ENCODE results near the gene FOXP1.

FOXP1 gene

DNA sequence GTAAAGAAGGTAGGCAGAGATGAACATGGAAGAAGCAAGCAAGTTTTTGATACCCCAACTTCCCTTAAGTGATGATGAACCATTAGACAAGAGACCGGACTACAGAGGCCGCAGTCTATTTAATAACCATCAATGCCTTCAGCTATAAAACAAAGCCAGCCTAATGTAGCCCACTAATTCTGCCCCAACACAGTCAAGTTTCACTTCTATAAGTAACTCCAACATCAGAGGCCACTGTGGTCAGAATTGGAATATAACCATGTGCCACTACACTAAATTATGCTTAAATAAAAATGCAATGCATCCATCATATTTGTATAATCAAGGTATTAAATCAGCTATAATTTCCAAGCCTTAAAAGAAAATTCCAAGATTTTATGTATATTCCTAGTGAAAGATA, 234.7 kb downstream of the FOXP1 start:
- Histone ChIP-seq H3K27me3 (ENCODE audit: control insufficient read depth, insufficient read depth, low read length) (no peaks in the 10 kb centered on the region), H3K4me1 (ENCODE audit: control insufficient read depth, insufficient read depth, low read length) (no peaks in the 10 kb centered on the region), H3K9ac (ENCODE audit: low read length) (no peak overlapping the region), H3K9me3 (ENCODE audit: control insufficient read depth, low read length) (no peaks in the 10 kb centered on the region), H3K4me3 (ENCODE audit: low read length) (no peak overlapping the region), H3K36me3 (ENCODE audit: control insufficient read depth, insufficient read depth, low read length) (no peaks in the 10 kb centered on the region)

DNA sequence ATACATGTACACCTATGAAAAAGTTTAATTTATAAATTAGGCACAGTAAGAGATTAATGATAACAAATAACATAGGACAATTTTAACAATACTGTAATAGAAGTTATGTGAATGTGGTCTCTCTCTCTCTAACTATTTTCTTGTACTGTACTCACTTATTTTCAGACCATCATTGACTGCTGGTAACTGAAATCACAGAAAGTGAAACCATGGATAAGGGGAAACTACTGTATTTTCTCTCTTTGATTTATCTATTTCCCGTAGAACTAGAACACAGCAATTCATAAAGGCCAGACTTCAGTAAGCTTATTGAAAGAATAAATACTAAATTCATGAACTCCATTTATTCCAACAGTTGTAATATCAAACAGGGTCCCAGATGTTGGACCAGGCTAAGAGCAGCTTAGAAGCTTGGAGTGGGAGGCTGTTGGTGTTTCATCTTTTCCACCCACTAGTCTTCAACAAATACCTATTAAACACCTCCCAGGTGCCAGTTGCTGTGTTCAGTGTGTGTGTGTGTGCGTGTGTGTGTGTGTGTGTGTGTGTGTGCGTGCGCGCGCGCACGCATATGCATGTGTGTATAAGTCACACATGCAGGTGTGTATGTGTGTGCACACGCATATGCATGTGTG, 235.4 kb downstream of the FOXP1 start:
- no peaks in the 10 kb centered on the region for H3K27me3 ChIP-seq (ENCODE audit: control insufficient read depth, insufficient read depth, low read length)
- no peak overlapping the region for H3K9ac ChIP-seq (ENCODE audit: low read length)
- no peaks in the 10 kb centered on the region for H3K36me3 ChIP-seq (ENCODE audit: control insufficient read depth, insufficient read depth, low read length)
- H3K4me1 ChIP-seq (ENCODE audit: control insufficient read depth, insufficient read depth, low read length): no peaks in the 10 kb centered on the region
- no peaks in the 10 kb centered on the region for H3K9me3 ChIP-seq (ENCODE audit: control insufficient read depth, low read length)
- H3K4me3 ChIP-seq (ENCODE audit: low read length): no peak overlapping the region

DNA sequence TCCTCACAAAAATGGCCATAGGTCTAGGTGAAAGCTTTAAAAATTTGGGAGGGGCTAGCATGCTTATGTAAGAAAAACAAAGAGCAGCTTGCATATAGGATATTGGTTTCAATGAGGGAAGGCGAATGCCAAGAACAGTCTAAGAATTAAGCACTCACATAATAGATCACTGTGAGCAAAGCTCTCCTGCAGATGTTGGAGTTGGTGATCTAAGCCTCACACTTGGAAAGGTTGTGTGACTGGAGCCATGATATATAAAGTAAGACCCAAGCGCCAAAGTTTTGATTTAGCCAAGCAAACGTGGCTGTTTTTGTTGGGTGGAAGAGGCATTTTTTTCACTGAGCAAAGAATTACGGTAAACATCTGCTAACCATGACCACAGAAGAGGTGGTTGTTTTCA, 237.5 kb downstream of the FOXP1 start:
- H3K9ac ChIP-seq (ENCODE audit: low read length): no peak overlapping the region
- H3K4me3 ChIP-seq (ENCODE audit: low read length): no peak overlapping the region
- H3K9me3 ChIP-seq (ENCODE audit: control insufficient read depth, low read length): no peaks in the 10 kb centered on the region
- no peaks in the 10 kb centered on the region for H3K4me1 ChIP-seq (ENCODE audit: control insufficient read depth, insufficient read depth, low read length)
- H3K36me3 ChIP-seq (ENCODE audit: control insufficient read depth, insufficient read depth, low read length): peaks cover under 1% of the 10 kb centered on the region
- no peaks in the 10 kb centered on the region for H3K27me3 ChIP-seq (ENCODE audit: control insufficient read depth, insufficient read depth, low read length)

DNA sequence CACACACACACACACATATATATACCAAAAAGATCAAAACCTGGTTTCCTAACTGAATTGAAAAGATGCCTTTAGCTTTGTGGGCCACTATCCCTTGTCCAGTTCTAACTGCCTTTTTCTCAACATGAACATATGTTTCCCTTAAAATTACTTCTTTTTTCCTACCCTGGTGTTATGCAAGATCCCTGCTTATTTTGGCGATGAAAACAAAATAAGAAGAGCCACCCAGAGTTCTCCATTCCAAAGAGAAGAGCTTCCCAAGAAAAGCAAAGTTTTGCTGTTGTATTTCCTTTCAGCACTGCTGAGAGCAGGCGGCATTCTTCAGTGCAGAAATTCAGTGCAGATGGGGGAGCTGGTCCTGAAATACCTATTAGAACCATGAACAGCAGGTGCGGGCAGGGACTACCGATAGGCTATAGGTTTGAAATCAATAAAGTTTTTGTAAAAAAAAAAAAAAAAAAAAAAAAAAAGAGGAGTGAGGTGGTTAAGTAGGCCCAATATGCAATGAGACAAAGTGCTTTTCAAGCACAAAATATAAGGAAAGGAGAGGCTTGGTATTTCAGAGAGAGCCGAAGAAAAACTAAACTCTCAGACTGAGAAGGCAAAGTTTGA, 238.0 kb downstream of the FOXP1 start:
- Histone ChIP-seq H3K9ac (ENCODE audit: low read length) (no peak overlapping the region), H3K36me3 (ENCODE audit: control insufficient read depth, insufficient read depth, low read length) (peaks cover 3% of the 10 kb centered on the region), H3K9me3 (ENCODE audit: control insufficient read depth, low read length) (no peaks in the 10 kb centered on the region), H3K4me3 (ENCODE audit: low read length) (no peak overlapping the region), H3K27me3 (ENCODE audit: control insufficient read depth, insufficient read depth, low read length) (no peaks in the 10 kb centered on the region), H3K4me1 (ENCODE audit: control insufficient read depth, insufficient read depth, low read length) (no peaks in the 10 kb centered on the region)

DNA sequence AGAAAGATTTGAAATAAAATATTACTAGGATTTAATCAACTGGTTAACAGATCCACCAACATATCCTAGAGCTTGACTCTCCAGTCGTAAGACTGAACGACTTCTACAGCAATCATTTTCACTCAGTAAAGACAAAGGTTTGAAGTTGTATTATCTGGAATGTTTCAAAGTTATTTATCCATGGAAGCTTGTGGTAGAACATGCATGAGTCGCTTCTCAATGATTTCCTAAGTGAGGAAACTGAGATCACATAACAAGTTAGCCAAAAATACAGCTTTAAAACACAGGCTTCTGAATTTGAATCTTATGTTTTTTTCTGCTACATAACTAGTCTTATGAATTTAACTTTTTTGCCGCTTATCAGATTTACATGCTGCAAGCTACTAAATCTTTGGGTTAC, 241.8 kb downstream of the FOXP1 start:
- H3K9me3 ChIP-seq (ENCODE audit: control insufficient read depth, low read length): no peaks in the 10 kb centered on the region

DNA sequence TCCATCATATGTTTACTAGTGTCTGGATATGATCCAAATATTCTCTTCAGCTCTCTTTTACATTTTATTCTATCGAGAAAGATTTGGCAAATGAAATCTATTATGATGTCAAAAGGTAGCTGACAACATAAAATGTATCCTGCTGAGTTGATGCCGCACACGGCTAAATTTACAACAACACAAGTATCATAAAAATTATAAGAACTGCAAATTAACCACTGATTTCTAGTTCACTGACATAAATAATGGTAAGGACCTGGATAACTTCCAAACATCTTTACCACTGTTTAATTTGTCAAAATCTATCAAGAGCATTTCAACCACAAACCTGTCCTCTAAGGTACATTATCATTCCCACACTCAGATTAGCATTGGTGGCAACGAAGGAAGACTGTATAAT, 244.5 kb downstream of the FOXP1 start:
- H3K36me3 ChIP-seq (ENCODE audit: control insufficient read depth, insufficient read depth, low read length): peaks cover 3% of the 10 kb centered on the region
- no peaks in the 10 kb centered on the region for H3K9me3 ChIP-seq (ENCODE audit: control insufficient read depth, low read length)
- H3K9ac ChIP-seq (ENCODE audit: low read length): no peak overlapping the region
- no peaks in the 10 kb centered on the region for H3K4me1 ChIP-seq (ENCODE audit: control insufficient read depth, insufficient read depth, low read length)
- no peaks in the 10 kb centered on the region for H3K27me3 ChIP-seq (ENCODE audit: control insufficient read depth, insufficient read depth, low read length)
- no peak overlapping the region for H3K4me3 ChIP-seq (ENCODE audit: low read length)

More for the DNA sequence above, 241.8 kb downstream of the FOXP1 start:
- Histone ChIP-seq H3K27me3 (ENCODE audit: control insufficient read depth, insufficient read depth, low read length) (no peaks in the 10 kb centered on the region), H3K9ac (ENCODE audit: low read length) (no peak overlapping the region), H3K4me3 (ENCODE audit: low read length) (no peak overlapping the region), H3K36me3 (ENCODE audit: control insufficient read depth, insufficient read depth, low read length) (peaks cover 3% of the 10 kb centered on the region), H3K4me1 (ENCODE audit: control insufficient read depth, insufficient read depth, low read length) (no peaks in the 10 kb centered on the region)

DNA sequence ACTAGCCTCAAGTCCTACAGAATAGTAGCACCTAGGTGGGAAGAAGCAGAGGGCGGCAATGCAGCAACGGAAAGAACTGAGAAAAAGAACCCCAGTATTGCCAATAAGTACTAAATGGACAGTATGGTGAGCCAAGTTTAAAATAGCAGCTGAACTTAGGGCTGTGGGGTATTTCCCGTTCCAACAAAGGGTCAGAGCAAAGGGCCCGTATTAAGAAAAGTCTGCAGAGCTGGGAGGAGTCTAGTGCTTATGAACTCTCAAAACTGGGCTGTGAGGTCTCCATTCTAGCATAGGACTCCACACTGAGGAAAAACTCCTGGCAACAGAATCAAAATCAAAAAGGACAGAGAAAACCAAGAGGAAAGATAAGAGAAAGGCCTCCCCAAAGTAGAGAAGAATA, 250.7 kb downstream of the FOXP1 start:
- Histone ChIP-seq H3K9me3 (ENCODE audit: control insufficient read depth, low read length) (no peaks in the 10 kb centered on the region), H3K9ac (ENCODE audit: low read length) (no peak overlapping the region), H3K4me1 (ENCODE audit: control insufficient read depth, insufficient read depth, low read length) (no peaks in the 10 kb centered on the region), H3K4me3 (ENCODE audit: low read length) (no peak overlapping the region), H3K36me3 (ENCODE audit: control insufficient read depth, insufficient read depth, low read length) (no peaks in the 10 kb centered on the region), H3K27me3 (ENCODE audit: control insufficient read depth, insufficient read depth, low read length) (no peaks in the 10 kb centered on the region)

DNA sequence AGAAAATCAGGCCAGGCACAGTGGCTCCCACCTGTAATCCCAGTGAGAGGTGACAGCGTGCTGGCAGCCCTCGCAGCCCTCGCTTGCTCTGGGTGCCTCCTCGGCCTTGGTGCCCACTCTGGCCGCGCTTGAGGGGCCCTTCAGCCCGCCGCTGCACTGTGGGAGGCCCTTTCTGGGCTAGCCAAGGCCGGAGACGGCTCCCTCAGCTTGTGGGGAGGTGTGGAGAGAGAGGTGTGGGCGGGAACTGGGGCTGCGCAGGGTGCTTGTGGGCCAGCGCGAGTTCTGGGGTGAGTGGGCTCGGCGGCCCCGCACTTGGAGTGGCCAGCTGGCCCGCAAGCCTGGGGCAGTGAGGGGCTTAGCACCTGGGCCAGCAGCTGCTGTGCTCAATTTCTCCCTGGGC, 252.6 kb downstream of the FOXP1 start:
- Histone ChIP-seq H3K4me1 (ENCODE audit: control insufficient read depth, insufficient read depth, low read length) (no peaks in the 10 kb centered on the region), H3K36me3 (ENCODE audit: control insufficient read depth, insufficient read depth, low read length) (no peaks in the 10 kb centered on the region), H3K9ac (ENCODE audit: low read length) (no peak overlapping the region), H3K4me3 (ENCODE audit: low read length) (no peak overlapping the region), H3K9me3 (ENCODE audit: control insufficient read depth, low read length) (no peaks in the 10 kb centered on the region), H3K27me3 (ENCODE audit: control insufficient read depth, insufficient read depth, low read length) (no peaks in the 10 kb centered on the region)

DNA sequence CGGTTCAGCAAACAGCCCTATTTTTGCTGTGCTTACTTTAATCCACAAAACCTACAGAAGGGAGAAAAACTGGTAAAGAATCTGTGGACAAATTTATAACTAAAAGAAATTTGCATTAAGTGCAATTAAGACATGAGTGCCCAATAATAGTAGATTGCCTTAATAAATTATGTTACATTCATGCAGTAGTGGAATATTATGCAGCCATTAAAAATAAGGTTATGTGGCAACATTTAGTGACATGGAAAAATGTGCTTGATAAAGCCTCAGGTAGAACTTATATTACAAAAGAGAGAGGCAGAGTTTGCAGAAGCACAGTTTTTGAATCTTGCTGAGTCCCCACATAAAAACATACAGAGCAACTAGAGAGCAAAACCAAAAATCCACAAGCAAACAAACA, 253.0 kb downstream of the FOXP1 start:
- H3K9me3 ChIP-seq (ENCODE audit: control insufficient read depth, low read length): no peaks in the 10 kb centered on the region
- no peaks in the 10 kb centered on the region for H3K27me3 ChIP-seq (ENCODE audit: control insufficient read depth, insufficient read depth, low read length)
- no peaks in the 10 kb centered on the region for H3K36me3 ChIP-seq (ENCODE audit: control insufficient read depth, insufficient read depth, low read length)
- no peak overlapping the region for H3K9ac ChIP-seq (ENCODE audit: low read length)
- no peaks in the 10 kb centered on the region for H3K4me1 ChIP-seq (ENCODE audit: control insufficient read depth, insufficient read depth, low read length)
- no peak overlapping the region for H3K4me3 ChIP-seq (ENCODE audit: low read length)

DNA sequence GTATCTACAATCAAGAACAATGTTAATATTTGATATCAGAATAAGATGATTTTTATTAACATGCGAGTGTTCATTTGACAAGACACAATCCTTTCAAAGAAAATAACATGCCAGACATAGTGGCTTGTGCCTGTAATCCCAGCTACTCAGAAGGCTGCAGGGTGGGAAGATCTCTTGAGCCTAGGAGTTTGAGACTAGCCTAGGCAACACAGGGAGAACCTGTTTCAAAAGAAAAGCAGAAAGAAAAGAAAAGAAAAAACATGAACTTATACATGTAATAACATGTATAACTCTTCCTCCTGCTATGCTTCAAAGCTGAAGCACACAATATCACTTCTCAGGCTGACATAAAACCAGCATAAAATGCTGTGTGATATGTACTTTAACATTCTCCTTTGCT, 253.7 kb downstream of the FOXP1 start:
- no peaks in the 10 kb centered on the region for H3K4me1 ChIP-seq (ENCODE audit: control insufficient read depth, insufficient read depth, low read length)
- no peak overlapping the region for H3K4me3 ChIP-seq (ENCODE audit: low read length)
- no peak overlapping the region for H3K9ac ChIP-seq (ENCODE audit: low read length)
- H3K9me3 ChIP-seq (ENCODE audit: control insufficient read depth, low read length): no peaks in the 10 kb centered on the region
- no peaks in the 10 kb centered on the region for H3K27me3 ChIP-seq (ENCODE audit: control insufficient read depth, insufficient read depth, low read length)
- H3K36me3 ChIP-seq (ENCODE audit: control insufficient read depth, insufficient read depth, low read length): no peaks in the 10 kb centered on the region

DNA sequence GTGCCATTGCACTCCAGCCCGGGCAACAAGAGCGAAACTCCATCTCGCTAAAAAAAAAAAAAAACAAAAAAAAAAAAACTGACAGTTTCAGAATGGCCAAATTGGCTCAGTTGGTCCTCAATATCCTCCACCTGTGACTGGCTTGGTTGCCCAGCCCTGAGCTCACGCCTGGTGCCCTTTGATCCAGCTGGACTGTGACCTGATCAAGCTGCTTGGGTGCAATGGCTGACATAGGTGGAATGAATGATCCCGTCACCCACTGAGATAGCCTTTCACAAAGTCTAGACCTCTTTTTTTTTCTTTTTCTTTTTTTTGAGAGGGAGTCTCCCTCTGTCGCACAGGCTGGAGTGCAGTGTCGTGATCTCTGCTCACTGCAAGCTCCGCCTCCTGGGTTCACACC, 254.6 kb downstream of the FOXP1 start:
- Histone ChIP-seq H3K9ac (ENCODE audit: low read length) (no peak overlapping the region), H3K4me3 (ENCODE audit: low read length) (no peak overlapping the region), H3K9me3 (ENCODE audit: control insufficient read depth, low read length) (no peaks in the 10 kb centered on the region), H3K36me3 (ENCODE audit: control insufficient read depth, insufficient read depth, low read length) (no peaks in the 10 kb centered on the region), H3K27me3 (ENCODE audit: control insufficient read depth, insufficient read depth, low read length) (no peaks in the 10 kb centered on the region), H3K4me1 (ENCODE audit: control insufficient read depth, insufficient read depth, low read length) (no peaks in the 10 kb centered on the region)

DNA sequence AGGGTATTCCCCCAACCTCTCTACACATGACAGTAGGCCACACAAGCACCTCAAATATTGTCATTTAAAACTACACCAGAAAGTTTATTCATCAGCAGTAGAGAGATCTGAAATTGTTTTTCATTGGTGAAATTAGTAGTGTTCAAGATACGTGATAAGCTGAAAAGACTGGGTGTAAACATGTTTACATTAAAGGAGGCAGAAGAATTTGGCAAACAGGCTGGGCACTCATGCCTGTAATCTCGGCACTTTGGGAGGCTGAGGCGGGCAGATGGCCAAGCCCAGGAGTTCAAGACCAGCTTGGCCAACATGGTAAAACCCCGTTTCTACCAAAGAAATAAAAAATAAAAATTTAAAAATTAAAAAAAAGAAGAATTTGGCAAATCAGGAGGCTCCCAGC, 255.6 kb downstream of the FOXP1 start:
- Histone ChIP-seq H3K36me3 (ENCODE audit: control insufficient read depth, insufficient read depth, low read length) (no peaks in the 10 kb centered on the region), H3K9ac (ENCODE audit: low read length) (no peak overlapping the region), H3K9me3 (ENCODE audit: control insufficient read depth, low read length) (no peaks in the 10 kb centered on the region), H3K4me3 (ENCODE audit: low read length) (no peak overlapping the region), H3K27me3 (ENCODE audit: control insufficient read depth, insufficient read depth, low read length) (no peaks in the 10 kb centered on the region), H3K4me1 (ENCODE audit: control insufficient read depth, insufficient read depth, low read length) (no peaks in the 10 kb centered on the region)

DNA sequence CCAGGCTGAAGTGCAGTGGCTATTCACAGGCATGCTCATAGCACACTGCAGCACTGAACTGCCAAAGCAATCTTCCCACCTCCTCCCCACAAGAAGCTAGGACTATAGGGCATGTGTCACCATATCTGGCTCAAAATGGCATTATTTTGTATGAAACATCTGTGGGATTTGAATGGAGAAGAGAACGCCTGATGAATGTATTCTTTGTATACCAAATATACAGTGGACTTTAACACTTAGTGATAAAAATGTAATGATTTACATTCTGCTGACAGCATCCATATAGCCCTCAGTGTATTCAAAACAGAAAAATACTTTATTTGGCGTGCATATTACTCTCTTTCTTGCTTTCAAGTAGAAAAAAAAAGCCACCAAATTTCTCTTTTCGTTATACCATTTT, 257.8 kb downstream of the FOXP1 start:
- no peaks in the 10 kb centered on the region for H3K4me1 ChIP-seq (ENCODE audit: control insufficient read depth, insufficient read depth, low read length)
- no peaks in the 10 kb centered on the region for H3K9me3 ChIP-seq (ENCODE audit: control insufficient read depth, low read length)
- H3K9ac ChIP-seq (ENCODE audit: low read length): no peak overlapping the region
- H3K4me3 ChIP-seq (ENCODE audit: low read length): no peak overlapping the region
- H3K27me3 ChIP-seq (ENCODE audit: control insufficient read depth, insufficient read depth, low read length): no peaks in the 10 kb centered on the region
- no peaks in the 10 kb centered on the region for H3K36me3 ChIP-seq (ENCODE audit: control insufficient read depth, insufficient read depth, low read length)
